GM18511 (cell line): ENCODE data around the gene EXOC3L2.
"Not testable (repeated sequence)": the region's sequence is repeated elsewhere in the genome, so short reads cannot be mapped to it uniquely, and the experiment has no call there.

Source experiments
- ATAC-seq: cut with Tn5 transposase; IDR thresholded peaks from one replicate; pipeline ENCODE4 v1.9.1; 2021; ENCODE audit warnings: mild to moderate bottlenecking, moderate library complexity; ENCODE audit not compliant: unreplicated experiment

Gene EXOC3L2

GRCh38 chr19:45256836-45257235, 11.6 kb upstream of the EXOC3L2 start:
- ATAC-seq, result no peak

- ATAC-seq, result no peak
These were observed 10.5 kb upstream of the EXOC3L2 start for GRCh38 chr19:45255611-45256157.

- ATAC-seq, result no peak
These were observed 8.9 kb upstream of the EXOC3L2 start for GRCh38 chr19:45254044-45254531.

GRCh38 chr19:45253396-45254027, 8.3 kb upstream of the EXOC3L2 start:
- ATAC-seq, result no peak

GRCh38 chr19:45251452-45252354, 6.5 kb upstream of the EXOC3L2 start:
- no peak for ATAC-seq

- no peak for ATAC-seq
These were observed 5.7 kb upstream of the EXOC3L2 start, which contains the start of gene MARK4 for GRCh38 chr19:45250832-45251451. Gene MARK4, plus strand, starts transcription at chr19:45251271. Its CDS starts 318 bp downstream, at chr19:45251589.

- no peak for ATAC-seq
These were observed 5.1 kb upstream of the EXOC3L2 start for GRCh38 chr19:45250216-45250831.

- ATAC-seq, result no peak
These were observed 4.2 kb upstream of the EXOC3L2 start for GRCh38 chr19:45249261-45250033.

- no peak for ATAC-seq
These were observed 1.9 kb upstream of the EXOC3L2 start for GRCh38 chr19:45247136-45247535.

GRCh38 chr19:45245826-45246225, 619 bp upstream of the EXOC3L2 start:
- no peak for ATAC-seq

- no peak for ATAC-seq
These were observed 943 bp downstream of the EXOC3L2 start for GRCh38 chr19:45244133-45244794.

- ATAC-seq, result no peak
These were observed 2.0 kb downstream of the EXOC3L2 start for GRCh38 chr19:45243144-45243732.

GRCh38 chr19:45238556-45238955, 6.7 kb downstream of the EXOC3L2 start:
- ATAC-seq, result no peak

- no peak for ATAC-seq
These were observed 9.7 kb downstream of the EXOC3L2 start for GRCh38 chr19:45235485-45235884.

GRCh38 chr19:45234089-45234869, 10.9 kb downstream of the EXOC3L2 start:
- ATAC-seq, result no peak

GRCh38 chr19:45231891-45232290, 13.3 kb downstream of the EXOC3L2 start:
- ATAC-seq, result no peak

- not testable (repeated sequence) for ATAC-seq
These were observed 16.2 kb downstream of the EXOC3L2 start for GRCh38 chr19:45229056-45229455.

- no peak for ATAC-seq
These were observed 20.6 kb downstream of the EXOC3L2 start for GRCh38 chr19:45224645-45225044.
